Rectal smooth muscle tissue (tissue), 1 donor: Measurements from ENCODE around the gene ATF2.

Experiments
- H3K27ac ChIP-seq: one replicate; pipeline ENCODE4 v1.7.0; 2013; ENCODE audit warnings: low read depth, low read length, inconsistent platforms
- H3K27me3 ChIP-seq: one replicate; pipeline ENCODE4 v1.7.0; 2013; ENCODE audit warnings: low read length; ENCODE audit not compliant: control insufficient read depth, insufficient read depth
- H3K36me3 ChIP-seq: one replicate; pipeline ENCODE4 v1.7.0; 2013; ENCODE audit warnings: low read length; ENCODE audit not compliant: control insufficient read depth, insufficient read depth
- H3K4me1 ChIP-seq: one replicate; pipeline ENCODE4 v1.7.0; 2013; ENCODE audit warnings: low read length; ENCODE audit not compliant: control insufficient read depth, insufficient read depth
- H3K4me3 ChIP-seq: one replicate; pipeline ENCODE4 v1.7.0; 2013; ENCODE audit warnings: low read length
- H3K9ac ChIP-seq: one replicate; pipeline ENCODE4 v1.7.0; 2013; ENCODE audit warnings: low read length

The ATF2 gene

DNA sequence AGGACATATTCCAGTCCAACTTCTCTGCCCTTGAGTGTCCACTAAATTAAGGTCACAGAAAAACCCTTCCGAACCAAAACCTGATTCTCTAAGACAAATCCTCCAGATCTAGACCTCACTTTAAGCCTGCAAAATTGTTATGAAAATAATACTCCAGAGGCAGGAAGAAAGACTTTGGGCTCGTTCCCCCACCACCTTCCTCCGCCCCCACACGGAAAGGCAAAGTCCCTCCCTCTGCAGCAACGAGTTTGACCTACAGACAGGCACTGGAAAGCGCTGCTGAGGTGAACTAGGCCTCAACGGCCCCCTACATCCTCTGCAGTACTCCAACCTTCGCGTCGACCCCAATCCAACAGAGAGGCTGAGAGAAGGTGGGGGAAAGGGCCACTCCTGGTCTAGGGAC lies 12.7 kb upstream of the ATF2 start:
- H3K27ac ChIP-seq: peak overlapping the region; percentile 96
- peaks cover 13% of the 10 kb centered on the region for H3K4me1 ChIP-seq
- H3K4me3 ChIP-seq: peak overlapping the region; percentile 96
- peaks cover 9% of the 10 kb centered on the region for H3K36me3 ChIP-seq
- peak overlapping the region; percentile 98 for H3K9ac ChIP-seq
- H3K27me3 ChIP-seq: no peaks in the 10 kb centered on the region

DNA sequence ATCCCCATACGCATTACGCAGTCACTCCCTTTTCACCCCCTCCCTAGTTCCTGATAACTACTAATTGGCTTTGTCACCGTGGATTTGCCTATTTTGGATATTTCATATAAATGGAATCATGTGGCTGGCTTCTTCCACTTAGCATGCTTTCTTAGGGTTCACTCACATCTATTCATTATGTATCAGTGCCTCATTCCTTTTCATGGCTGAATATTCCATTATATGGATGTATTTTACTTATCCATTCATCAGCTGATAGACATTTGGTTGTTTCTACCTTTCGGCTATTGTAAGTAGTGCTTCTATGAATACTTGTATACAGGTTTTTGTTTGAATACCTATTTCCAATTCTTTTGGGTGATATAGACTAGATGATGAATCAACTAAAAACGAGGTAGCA lies 8.6 kb upstream of the ATF2 start:
- H3K27me3 ChIP-seq: no peaks in the 10 kb centered on the region
- H3K9ac ChIP-seq: no peak overlapping the region
- no peak overlapping the region for H3K4me3 ChIP-seq
- peaks cover 9% of the 10 kb centered on the region for H3K4me1 ChIP-seq
- H3K36me3 ChIP-seq: peaks cover 10% of the 10 kb centered on the region
- no peak overlapping the region for H3K27ac ChIP-seq

DNA sequence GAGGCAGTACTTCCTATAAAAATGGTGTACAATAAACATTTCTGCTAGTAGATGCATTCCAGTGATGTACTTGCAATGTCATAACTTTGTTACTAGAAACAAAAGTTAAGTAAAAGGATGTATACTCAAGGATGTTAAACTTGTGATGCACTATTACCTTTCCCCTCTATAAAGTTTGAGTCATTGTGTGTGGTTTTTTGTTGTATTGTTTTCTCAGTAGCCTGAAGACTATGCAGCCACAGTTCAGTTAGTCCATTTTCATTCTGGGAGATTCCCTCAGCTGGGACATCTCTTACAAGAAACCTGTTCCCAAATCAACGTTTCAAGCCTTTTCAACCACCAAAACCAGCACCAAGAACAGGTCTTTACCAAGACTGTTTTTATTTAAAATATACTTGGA lies 7.9 kb upstream of the ATF2 start:
- Histone ChIP-seq H3K27me3 (no peaks in the 10 kb centered on the region), H3K27ac (no peak overlapping the region), H3K4me3 (no peak overlapping the region), H3K4me1 (peaks cover 9% of the 10 kb centered on the region), H3K9ac (no peak overlapping the region), H3K36me3 (peaks cover 10% of the 10 kb centered on the region)

DNA sequence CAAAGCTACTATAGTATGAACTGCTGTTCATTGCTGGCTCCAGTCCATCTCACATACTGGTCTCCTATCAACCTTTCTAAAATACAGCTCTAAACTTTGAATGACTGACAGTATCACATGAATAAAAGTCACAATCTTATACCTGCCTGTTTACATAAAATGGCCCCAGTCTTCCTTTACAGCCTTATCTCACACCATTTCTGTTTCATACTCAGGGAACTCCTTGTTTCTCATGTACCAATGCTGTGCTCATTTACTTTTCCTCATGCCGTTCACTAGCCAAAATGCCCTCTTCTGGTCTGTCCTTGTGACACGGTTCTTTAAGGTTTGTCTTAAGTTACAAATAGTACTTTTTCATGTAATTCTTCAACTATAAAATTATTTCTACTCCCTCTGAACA lies 7.3 kb upstream of the ATF2 start:
- Histone ChIP-seq H3K27ac (no peak overlapping the region), H3K9ac (no peak overlapping the region), H3K27me3 (no peaks in the 10 kb centered on the region), H3K4me1 (peaks cover 7% of the 10 kb centered on the region), H3K4me3 (no peak overlapping the region), H3K36me3 (peaks cover 10% of the 10 kb centered on the region)

DNA sequence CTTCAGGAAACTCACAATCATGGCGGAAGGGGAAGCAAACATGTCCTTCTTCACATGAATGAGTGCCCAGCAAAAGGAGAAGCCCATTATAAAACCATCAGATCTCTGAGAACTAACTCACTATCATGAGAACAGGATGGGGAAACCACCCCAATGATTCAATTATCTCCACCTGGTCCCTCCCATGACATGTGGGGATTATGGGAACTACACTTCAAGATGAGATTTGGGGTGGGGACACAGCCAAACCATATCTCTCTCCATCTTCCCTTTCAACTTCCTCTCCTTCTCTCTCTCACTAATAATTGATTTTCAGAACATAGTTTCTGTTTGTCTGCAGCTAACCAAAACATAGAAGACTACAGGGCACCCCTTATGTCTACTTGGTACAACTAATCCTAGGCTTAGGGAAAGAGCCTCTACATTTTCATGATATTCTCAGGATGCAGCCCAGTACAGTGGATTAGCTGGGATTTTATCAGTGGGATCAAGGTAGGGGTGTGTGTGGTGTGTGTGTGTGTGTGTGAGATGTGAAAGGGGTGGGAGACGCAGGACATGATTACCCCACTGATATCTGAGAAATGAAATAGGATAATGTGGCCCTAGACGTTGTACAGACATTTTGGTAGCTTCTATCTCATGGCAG lies 2.8 kb upstream of the ATF2 start:
- Histone ChIP-seq H3K9ac (no peak overlapping the region), H3K27me3 (no peaks in the 10 kb centered on the region), H3K4me3 (no peak overlapping the region), H3K36me3 (peaks cover 1% of the 10 kb centered on the region), H3K4me1 (peaks cover 7% of the 10 kb centered on the region), H3K27ac (no peak overlapping the region)

DNA sequence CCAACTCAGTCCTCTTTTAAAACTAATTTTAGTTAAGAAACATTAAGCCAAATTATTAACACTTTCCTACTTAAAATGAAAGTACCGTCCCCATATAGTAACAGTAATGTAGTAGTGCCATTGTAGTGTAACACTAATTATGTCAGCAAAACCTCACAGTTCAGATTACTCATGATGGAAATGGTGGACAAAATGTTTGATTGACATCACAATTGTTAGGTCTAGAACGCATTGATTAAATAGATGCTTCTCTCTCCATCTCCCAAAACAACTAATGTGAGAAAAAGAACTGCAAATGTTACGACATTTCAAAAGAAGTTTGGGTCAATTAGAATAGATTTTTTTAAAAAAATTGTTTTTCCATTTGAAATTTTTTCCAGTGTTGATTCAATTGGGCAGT lies 1.2 kb upstream of the ATF2 start:
- H3K27me3 ChIP-seq: no peaks in the 10 kb centered on the region
- no peaks in the 10 kb centered on the region for H3K36me3 ChIP-seq
- peaks cover 7% of the 10 kb centered on the region for H3K4me1 ChIP-seq
- no peak overlapping the region for H3K27ac ChIP-seq
- no peak overlapping the region for H3K9ac ChIP-seq
- H3K4me3 ChIP-seq: no peak overlapping the region

DNA sequence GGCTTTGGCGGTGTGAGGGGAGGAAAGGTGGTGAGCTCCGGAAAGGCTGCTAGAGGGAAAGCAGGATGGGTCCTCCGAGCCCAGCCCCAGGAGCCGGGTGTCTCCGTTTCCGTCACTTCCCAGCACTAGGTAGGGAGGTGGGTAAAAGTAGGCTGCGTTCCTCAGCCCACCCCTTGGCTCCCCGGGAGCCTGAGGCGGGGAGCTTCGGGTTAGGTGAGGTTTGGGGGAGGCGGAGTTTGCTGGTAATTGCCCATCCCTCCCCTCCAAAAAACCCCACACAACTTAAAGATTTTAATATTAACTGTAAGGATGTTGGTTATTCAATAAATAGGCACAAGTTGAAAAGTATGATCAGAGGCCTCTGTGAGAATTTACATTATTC lies 552 bp upstream of the ATF2 start:
- Histone ChIP-seq H3K4me3 (peak overlapping the region; percentile 92), H3K4me1 (peaks cover 7% of the 10 kb centered on the region), H3K27me3 (no peaks in the 10 kb centered on the region), H3K36me3 (no peaks in the 10 kb centered on the region), H3K9ac (peak overlapping the region; percentile 75), H3K27ac (peak overlapping the region; percentile 67)

DNA sequence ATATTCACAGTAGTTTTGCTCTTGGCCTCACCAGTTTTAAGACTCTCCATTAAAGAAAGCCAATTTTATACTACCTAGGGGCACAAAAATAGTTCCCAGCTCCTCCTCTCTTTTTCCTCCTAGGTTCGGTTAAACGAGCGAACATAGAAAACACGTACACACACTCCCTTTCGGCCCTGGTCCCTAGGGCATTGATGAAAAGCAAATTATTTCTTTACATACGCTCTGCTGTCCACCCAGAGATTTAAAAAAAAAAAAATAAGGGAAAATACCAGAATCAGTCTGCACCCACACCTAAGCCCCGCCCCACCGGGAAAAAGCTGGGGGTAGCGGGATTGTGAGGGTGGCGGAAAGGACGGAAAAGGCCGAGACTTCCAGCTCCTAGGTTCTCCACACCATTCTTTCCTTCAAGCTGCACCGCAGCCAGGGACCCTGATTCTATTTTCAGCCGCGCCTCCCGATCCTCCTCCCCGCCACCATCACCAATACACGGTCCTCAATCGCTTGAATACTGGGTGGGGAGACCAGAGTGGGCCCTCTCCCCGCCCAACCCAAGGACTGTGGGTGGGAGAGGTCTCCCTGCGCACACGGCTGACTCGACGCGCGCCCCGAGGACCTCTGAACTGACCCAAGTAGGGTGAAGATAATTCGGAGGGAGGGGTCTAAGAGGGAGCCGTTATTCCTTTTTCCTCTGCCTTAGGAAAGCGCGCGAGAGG lies 769 bp downstream of the ATF2 start:
- Histone ChIP-seq H3K4me3 (peak overlapping the region; percentile 100), H3K4me1 (peaks cover 7% of the 10 kb centered on the region), H3K27me3 (no peaks in the 10 kb centered on the region), H3K36me3 (no peaks in the 10 kb centered on the region), H3K27ac (peak overlapping the region; percentile 99), H3K9ac (peak overlapping the region; percentile 100)

DNA sequence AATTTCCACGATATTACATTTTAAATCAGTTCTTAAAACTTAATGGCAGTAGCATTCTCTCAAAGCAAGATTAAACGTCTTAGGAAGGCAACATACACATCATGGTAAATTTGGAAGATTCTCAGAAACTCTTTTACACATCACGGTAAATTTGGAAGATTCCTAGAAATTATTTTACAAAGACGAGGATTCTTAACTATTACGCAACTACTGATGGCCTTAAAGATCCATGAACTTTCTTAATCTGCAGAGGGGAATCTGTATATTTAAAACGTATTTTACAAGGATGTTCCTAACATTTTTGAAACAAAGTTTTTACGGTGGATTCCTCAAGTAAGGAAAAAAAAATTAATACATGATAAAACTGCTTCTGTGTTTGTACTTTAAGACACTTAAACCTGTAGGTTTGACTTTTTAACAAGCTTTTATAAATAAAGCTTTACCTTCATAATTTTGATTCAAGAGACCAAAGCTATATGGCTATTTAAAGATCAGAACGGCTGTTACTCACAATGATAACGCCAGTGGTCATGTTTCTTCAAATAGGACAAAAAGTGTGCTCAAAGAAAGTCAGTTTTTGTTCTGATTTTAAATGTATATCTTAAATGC lies 1.7 kb downstream of the ATF2 start:
- H3K4me1 ChIP-seq: peaks cover 7% of the 10 kb centered on the region
- H3K36me3 ChIP-seq: no peaks in the 10 kb centered on the region
- no peak overlapping the region for H3K4me3 ChIP-seq
- no peak overlapping the region for H3K9ac ChIP-seq
- no peaks in the 10 kb centered on the region for H3K27me3 ChIP-seq
- no peak overlapping the region for H3K27ac ChIP-seq

DNA sequence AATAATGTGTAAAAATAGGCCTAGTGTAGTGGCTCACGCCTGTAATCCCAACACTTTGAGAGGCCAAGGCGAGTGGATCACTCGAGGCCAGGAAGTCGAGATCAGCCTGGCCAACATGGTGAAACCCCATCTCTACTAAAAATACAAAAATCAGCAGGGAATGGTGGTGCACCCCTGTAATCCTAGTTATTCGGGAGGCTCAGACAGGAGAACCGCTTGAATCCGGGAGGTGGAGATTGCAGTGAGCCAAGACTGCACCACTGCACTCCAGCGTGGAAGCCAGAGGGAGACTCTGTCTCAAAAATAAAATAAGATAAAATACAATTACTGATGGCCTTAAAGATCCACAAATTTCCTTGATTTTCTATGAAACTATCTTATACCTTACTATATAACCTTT lies 3.8 kb downstream of the ATF2 start:
- H3K36me3 ChIP-seq: no peaks in the 10 kb centered on the region
- no peak overlapping the region for H3K9ac ChIP-seq
- no peaks in the 10 kb centered on the region for H3K27me3 ChIP-seq
- no peak overlapping the region for H3K27ac ChIP-seq
- no peak overlapping the region for H3K4me3 ChIP-seq
- H3K4me1 ChIP-seq: peaks cover 7% of the 10 kb centered on the region

DNA sequence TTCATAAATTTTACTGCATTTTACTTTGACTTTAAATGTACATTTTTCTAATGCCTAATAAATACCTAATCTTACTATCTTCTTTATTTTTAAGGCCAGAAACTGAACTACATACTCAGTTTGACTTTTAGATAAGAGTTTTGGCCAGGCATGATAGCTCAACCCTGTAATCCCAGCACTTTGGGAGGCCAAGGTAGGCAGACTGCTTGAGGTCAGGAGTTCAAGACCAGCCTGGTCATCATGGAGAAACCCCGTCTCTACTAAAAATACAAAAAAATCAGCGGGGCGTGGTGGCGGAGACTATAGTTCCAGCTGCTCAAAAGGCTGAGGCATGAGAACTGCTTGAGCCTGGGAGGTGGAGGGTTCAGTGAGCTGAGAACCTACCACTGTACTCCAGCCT lies 9.1 kb downstream of the ATF2 start:
- no peaks in the 10 kb centered on the region for H3K36me3 ChIP-seq
- no peaks in the 10 kb centered on the region for H3K4me1 ChIP-seq
- H3K27ac ChIP-seq: no peak overlapping the region
- H3K27me3 ChIP-seq: no peaks in the 10 kb centered on the region
- H3K9ac ChIP-seq: no peak overlapping the region
- no peak overlapping the region for H3K4me3 ChIP-seq

DNA sequence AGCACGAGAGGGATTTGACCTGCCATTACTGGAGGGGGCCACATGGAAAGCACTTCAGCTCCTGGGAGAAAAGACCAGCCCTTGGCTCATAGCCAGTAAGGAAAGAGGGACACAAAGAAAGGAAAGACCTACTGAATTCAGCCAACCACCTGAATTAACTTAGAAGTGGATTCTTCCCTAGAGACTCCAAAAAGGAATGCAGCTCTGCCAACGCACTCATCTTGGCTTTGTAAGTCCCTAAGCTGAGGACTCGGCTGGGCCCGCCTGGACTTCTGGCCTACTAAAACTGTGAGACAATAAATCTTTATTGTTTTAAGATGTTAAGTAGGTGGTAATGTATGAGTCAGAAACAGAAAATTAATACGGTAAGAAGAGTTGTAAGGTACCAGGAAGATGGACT lies 11.5 kb downstream of the ATF2 start:
- no peak overlapping the region for H3K9ac ChIP-seq
- H3K36me3 ChIP-seq: no peaks in the 10 kb centered on the region
- H3K4me1 ChIP-seq: no peaks in the 10 kb centered on the region
- H3K27me3 ChIP-seq: no peaks in the 10 kb centered on the region
- no peak overlapping the region for H3K27ac ChIP-seq
- H3K4me3 ChIP-seq: no peak overlapping the region

DNA sequence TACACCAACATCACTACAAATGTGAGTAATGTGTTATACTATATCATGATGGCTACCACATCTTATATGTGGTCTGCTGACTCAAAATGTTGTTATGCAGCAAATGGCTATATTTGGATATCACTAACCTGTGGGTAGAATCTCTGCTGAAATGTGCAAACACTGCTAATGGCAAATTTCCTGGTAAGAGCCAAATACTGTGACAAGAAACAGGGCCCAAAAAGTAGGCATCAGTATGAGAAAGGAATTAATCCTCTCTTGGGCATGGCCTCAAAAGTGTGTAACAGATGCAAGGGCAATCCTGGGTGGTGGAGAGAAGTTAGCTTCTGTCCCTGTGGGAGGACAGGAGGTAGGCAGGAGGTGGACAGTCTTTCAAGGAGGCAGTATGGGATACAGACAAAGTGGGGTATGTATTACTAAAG lies 13.3 kb downstream of the ATF2 start:
- no peak overlapping the region for H3K4me3 ChIP-seq
- no peaks in the 10 kb centered on the region for H3K36me3 ChIP-seq
- H3K9ac ChIP-seq: no peak overlapping the region
- no peaks in the 10 kb centered on the region for H3K27me3 ChIP-seq
- no peaks in the 10 kb centered on the region for H3K4me1 ChIP-seq
- H3K27ac ChIP-seq: no peak overlapping the region
